HepG2 (cell line): ENCODE results near the gene DOCK1. TPM values are rescaled to one million over a fixed set of nuclear protein-coding genes. Genes with fewer than 3 reads are reported as not detected.

Experiments
- ATAC-seq: fragments of 200-7000 bp; cut with Tn5 transposase; 3 replicates; pipeline ENCODE4 v1.9.1; 2020; ENCODE audit warnings: mild to moderate bottlenecking, moderate library complexity
- BruUV-seq: library from RNA; stranded (reverse); fragments of 400-500 nt; replicated peaks from 2 replicates; lab custom pipeline; 2021; lab: Mats Ljungman, UMichigan
- CTCF ChIA-PET: fragments of 300-600 bp; formaldehyde crosslinking; extraction: SDS; loops from one replicate; lab custom pipeline; 2021; ENCODE audit warnings: low total read pairs, inconsistent platforms, low intra/inter-chr PET ratio; lab: Yijun Ruan, JAX
- POLR2A ChIA-PET: fragments of 350-600 bp; sonication (Branson Sonifier 250); formaldehyde crosslinking; loops from one replicate; lab custom pipeline; 2020; ENCODE audit warnings: antibody characterized with exemption, inconsistent platforms; lab: Yijun Ruan, JAX
- DNase-seq: peaks from one replicate; pipeline ENCODE4 v3.0.0-alpha.2; 2015; ENCODE audit warnings: low spot score
- FAIRE-seq: peaks from 3 replicates; lab custom pipeline; 2011; peaks lifted over from hg19 to GRCh38; lab: Jason Lieb, UNC
- H2AFZ ChIP-seq: one replicate; pipeline ENCODE4 v1.6.1; 2011; ENCODE audit warnings: low read length, inconsistent platforms
- H3K27ac ChIP-seq: fragments of 300-600 bp; 3 replicates; pipeline ENCODE4 v1.8.0; 2011; ENCODE audit warnings: mixed run types, mild to moderate bottlenecking, mixed read lengths, low read length, inconsistent platforms; ENCODE audit not compliant: insufficient read depth; ENCODE audit errors: extremely low read length
- H3K27me3 ChIP-seq, 2 experiments: fragments of 200-600 bp in 1 of 2; 2 replicates in 1 of 2; 3 replicates in 1 of 2; pipeline versions ENCODE4 v1.6.0 to v1.8.0; 2011; ENCODE audit warnings: low read length in 2 of 2, mild to moderate bottlenecking in 2 of 2, moderate library complexity in 2 of 2, inconsistent platforms in 1 of 2; ENCODE audit not compliant: insufficient read depth in 2 of 2, control insufficient read depth in 1 of 2
- H3K36me3 ChIP-seq, 2 experiments: fragments of 200-600 bp in 1 of 2; replicated peaks in 1 of 2; 2 replicates in 1 of 2; 3 replicates in 1 of 2; pipeline versions ENCODE4 v1.5.1 to v1.8.0; 2011; ENCODE audit warnings: low read length in 2 of 2, inconsistent platforms in 1 of 2; ENCODE audit not compliant: insufficient read depth in 2 of 2, control insufficient read depth in 1 of 2
- H3K4me1 ChIP-seq: 2 replicates; pipeline ENCODE4 v1.5.1; 2012; ENCODE audit warnings: low read length, inconsistent platforms; ENCODE audit not compliant: insufficient read depth
- H3K4me2 ChIP-seq: 2 replicates; pipeline ENCODE4 v1.6.0; 2011; ENCODE audit warnings: low read depth, low read length, inconsistent platforms
- H3K4me3 ChIP-seq, 3 experiments: fragments of 200-600 bp in 1 of 3; sonication (generic), shearing (Covaris generic) in 1 of 3; replicated peaks in 1 of 3; 2 replicates each; pipeline ENCODE4 v1.5.1; 2011 to 2016; ENCODE audit warnings: low read length in 3 of 3, inconsistent platforms in 2 of 3, low read depth in 2 of 3, mild to moderate bottlenecking in 2 of 3, control low read depth in 1 of 3, mixed read lengths in 1 of 3; ENCODE audit not compliant: insufficient read depth in 1 of 3
- H3K79me2 ChIP-seq: one replicate; pipeline ENCODE4 v1.6.1; 2011; ENCODE audit warnings: low read length, inconsistent platforms; ENCODE audit not compliant: insufficient read depth
- H3K9ac ChIP-seq: 2 replicates; pipeline ENCODE4 v1.6.0; 2011; ENCODE audit warnings: mild to moderate bottlenecking, low read depth, low read length, inconsistent platforms; ENCODE audit not compliant: insufficient read depth
- H3K9me3 ChIP-seq: 2 replicates; pipeline ENCODE4 v1.5.1; 2012; ENCODE audit warnings: mild to moderate bottlenecking, low read length
- H4K20me1 ChIP-seq: 2 replicates; pipeline ENCODE4 v1.6.0; 2011; ENCODE audit warnings: inconsistent platforms, mild to moderate bottlenecking, low read length, moderate library complexity; ENCODE audit not compliant: insufficient read depth
- MAZ ChIP-seq, 2 experiments: sonication (generic) in 1 of 2; formaldehyde crosslinking in 1 of 2; IDR thresholded peaks; 2 replicates each; pipeline versions ENCODE4 v1.5.0 to v1.6.1; 2012 to 2020; ENCODE audit warnings: low read depth in 2 of 2, mild to moderate bottlenecking in 2 of 2, borderline replicate concordance in 1 of 2, improper control_type of control experiment in 1 of 2, low read length in 1 of 2, missing genetic modification reagents in 1 of 2, moderate library complexity in 1 of 2
- TAF1 ChIP-seq: sonication (generic); formaldehyde crosslinking; IDR thresholded peaks from 2 replicates; pipeline ENCODE4 v1.4.0; 2020; ENCODE audit warnings: missing genetic modification reagents
- whole genome bisulfite sequencing: methylation state at CpG from one replicate; pipeline ENCODE4 v1.1.6; 2017; ENCODE audit warnings: low lambda C conversion rate; 5-methylcytosine and 5-hydroxymethylcytosine counted together
- in situ Hi-C: cut with HindIII; loops from 2 replicates; pipeline ENCODE4 v1.10.0; 2017; ENCODE audit warnings: low pct_unique_long_range_greater_than_20kb; ENCODE audit not compliant: extremely low pct_ligation_motif_present
- intact Hi-C: fragments of 100-400 bp; cut with micrococcal nuclease; formaldehyde crosslinking; loops from one replicate; pipeline ENCODE4 v1.10.0; 2022; ENCODE audit not compliant: unreplicated experiment
- polyA plus RNA-seq, 8 experiments: library from polyadenylated mRNA; depleted of rRNA in 3 of 8; stranded (reverse) in 7 of 8; unstranded in 1 of 8; fragments of >200 nt; fragmentation: Illumina TruSeq in 4 of 8; extraction: Trizol in 4 of 8; gene quantifications; 2 replicates each; pipeline versions ENCODE4 v1.2.1 to v1.2.3, GENCODE V29; 2011 to 2016; ENCODE audit warnings: low read depth in 4 of 8, missing spikeins in 1 of 8, mixed read lengths in 1 of 8; ENCODE audit not compliant: insufficient read depth in 1 of 8
- total RNA-seq, 5 experiments: library from RNA; depleted of rRNA; stranded (reverse); fragments of >200 nt; fragmentation: Illumina TruSeq; extraction: Trizol; gene quantifications; 2 replicates each; pipeline ENCODE4 v1.2.3, GENCODE V29; 2016; ENCODE audit warnings: low read depth in 1 of 5
- TF ChIP-seq, protein P1 (sequence below): sonication (generic); formaldehyde crosslinking; IDR thresholded peaks from 2 replicates; pipeline ENCODE4 v1.4.0; 2020; ENCODE audit warnings: low read depth, mild to moderate bottlenecking, missing genetic modification reagents
- TF ChIP-seq, protein P2 (sequence below): sonication (generic); formaldehyde crosslinking; IDR thresholded peaks from 2 replicates; pipeline ENCODE4 v1.4.0; 2020; ENCODE audit warnings: missing genetic modification reagents
- TF ChIP-seq, protein P3 (sequence below): sonication (generic); formaldehyde crosslinking; IDR thresholded peaks from 2 replicates; pipeline ENCODE4 v1.4.0; 2020; ENCODE audit warnings: mild to moderate bottlenecking, missing genetic modification reagents

The DOCK1 gene
- total and polyA plus RNA-seq, 2 of the 13 experiments (the other 11 are each of a cell fraction or from before 2014, with no cell fraction given): 8.3 to 25.5 TPM

DNA sequence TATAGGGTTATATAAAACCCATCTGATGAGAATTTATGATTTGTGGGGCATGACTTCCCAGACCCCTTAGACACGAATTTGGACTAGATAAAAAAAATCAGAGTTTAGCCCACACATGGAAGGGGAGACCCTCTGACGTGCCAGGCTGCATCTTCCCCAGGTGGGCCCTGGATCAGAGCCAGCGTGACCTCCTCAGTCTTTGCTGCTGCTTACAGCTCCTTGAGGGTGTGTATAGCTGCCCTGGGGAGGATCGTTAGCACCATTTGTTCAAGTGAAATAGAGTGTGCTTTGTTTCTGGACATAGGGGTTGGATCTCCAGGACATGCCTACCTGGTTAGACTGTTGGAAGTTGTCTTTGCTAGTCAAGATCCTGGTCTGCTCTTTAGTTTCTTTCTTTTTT, 54.2 kb downstream of the DOCK1 start:
- no peak overlapping the region for H3K27ac ChIP-seq
- no peaks in the 10 kb centered on the region for H3K4me1 ChIP-seq
- DNase-seq: no peak
- WGBS: 95% methylated on average over 3 of the region's 4 CpGs
- BruUV-seq: no TSS peak
- intact Hi-C loops (no loop called here), in situ Hi-C loops (no loop called here)
- H4K20me1 ChIP-seq: peaks cover 5% of the 10 kb centered on the region; the same call in 1 of the 2 replicates
- H3K36me3 ChIP-seq: peaks cover 0 to 1% of the 10 kb centered on the region in 2 experiments; a peak in 2 of 5 replicates
- no peaks in the 10 kb centered on the region for H3K9me3 ChIP-seq
- H3K4me2 ChIP-seq: no peak overlapping the region
- H3K79me2 ChIP-seq: peaks cover 27% of the 10 kb centered on the region
- POLR2A ChIA-PET: no interaction called here
- H2AFZ ChIP-seq: no peak overlapping the region
- no peak overlapping the region for H3K9ac ChIP-seq
- no peaks in the 10 kb centered on the region for H3K27me3 ChIP-seq
- no peak for ATAC-seq
- CTCF ChIA-PET: no interaction called here
- H3K4me3 ChIP-seq: no peak overlapping the region
- TF ChIP-seq, protein P1, sequence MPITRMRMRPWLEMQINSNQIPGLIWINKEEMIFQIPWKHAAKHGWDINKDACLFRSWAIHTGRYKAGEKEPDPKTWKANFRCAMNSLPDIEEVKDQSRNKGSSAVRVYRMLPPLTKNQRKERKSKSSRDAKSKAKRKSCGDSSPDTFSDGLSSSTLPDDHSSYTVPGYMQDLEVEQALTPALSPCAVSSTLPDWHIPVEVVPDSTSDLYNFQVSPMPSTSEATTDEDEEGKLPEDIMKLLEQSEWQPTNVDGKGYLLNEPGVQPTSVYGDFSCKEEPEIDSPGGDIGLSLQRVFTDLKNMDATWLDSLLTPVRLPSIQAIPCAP: no peak
- TF ChIP-seq, protein P2, sequence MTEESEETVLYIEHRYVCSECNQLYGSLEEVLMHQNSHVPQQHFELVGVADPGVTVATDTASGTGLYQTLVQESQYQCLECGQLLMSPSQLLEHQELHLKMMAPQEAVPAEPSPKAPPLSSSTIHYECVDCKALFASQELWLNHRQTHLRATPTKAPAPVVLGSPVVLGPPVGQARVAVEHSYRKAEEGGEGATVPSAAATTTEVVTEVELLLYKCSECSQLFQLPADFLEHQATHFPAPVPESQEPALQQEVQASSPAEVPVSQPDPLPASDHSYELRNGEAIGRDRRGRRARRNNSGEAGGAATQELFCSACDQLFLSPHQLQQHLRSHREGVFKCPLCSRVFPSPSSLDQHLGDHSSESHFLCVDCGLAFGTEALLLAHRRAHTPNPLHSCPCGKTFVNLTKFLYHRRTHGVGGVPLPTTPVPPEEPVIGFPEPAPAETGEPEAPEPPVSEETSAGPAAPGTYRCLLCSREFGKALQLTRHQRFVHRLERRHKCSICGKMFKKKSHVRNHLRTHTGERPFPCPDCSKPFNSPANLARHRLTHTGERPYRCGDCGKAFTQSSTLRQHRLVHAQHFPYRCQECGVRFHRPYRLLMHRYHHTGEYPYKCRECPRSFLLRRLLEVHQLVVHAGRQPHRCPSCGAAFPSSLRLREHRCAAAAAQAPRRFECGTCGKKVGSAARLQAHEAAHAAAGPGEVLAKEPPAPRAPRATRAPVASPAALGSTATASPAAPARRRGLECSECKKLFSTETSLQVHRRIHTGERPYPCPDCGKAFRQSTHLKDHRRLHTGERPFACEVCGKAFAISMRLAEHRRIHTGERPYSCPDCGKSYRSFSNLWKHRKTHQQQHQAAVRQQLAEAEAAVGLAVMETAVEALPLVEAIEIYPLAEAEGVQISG (CRISPR knock-in tag): no peak
- no peak for TF ChIP-seq TAF1 (CRISPR knock-in tag)
- TF ChIP-seq, protein P3, sequence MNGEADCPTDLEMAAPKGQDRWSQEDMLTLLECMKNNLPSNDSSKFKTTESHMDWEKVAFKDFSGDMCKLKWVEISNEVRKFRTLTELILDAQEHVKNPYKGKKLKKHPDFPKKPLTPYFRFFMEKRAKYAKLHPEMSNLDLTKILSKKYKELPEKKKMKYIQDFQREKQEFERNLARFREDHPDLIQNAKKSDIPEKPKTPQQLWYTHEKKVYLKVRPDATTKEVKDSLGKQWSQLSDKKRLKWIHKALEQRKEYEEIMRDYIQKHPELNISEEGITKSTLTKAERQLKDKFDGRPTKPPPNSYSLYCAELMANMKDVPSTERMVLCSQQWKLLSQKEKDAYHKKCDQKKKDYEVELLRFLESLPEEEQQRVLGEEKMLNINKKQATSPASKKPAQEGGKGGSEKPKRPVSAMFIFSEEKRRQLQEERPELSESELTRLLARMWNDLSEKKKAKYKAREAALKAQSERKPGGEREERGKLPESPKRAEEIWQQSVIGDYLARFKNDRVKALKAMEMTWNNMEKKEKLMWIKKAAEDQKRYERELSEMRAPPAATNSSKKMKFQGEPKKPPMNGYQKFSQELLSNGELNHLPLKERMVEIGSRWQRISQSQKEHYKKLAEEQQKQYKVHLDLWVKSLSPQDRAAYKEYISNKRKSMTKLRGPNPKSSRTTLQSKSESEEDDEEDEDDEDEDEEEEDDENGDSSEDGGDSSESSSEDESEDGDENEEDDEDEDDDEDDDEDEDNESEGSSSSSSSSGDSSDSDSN (CRISPR knock-in tag): no peak
- no peak for TF ChIP-seq MAZ (IDR thresholded peaks at IDR 0.05; ENCODE audit: borderline replicate concordance, low read depth, low read length)
- no peak for TF ChIP-seq MAZ (CRISPR knock-in tag; IDR thresholded peaks at IDR 0.05; ENCODE audit: low read depth)
- FAIRE-seq: no peak
